Caco-2 (cell line): ENCODE measurements around the gene TEX51. TPM values are rescaled to one million over a fixed set of nuclear protein-coding genes. Genes with fewer than 3 reads are reported as not detected.

Experiments
- BruUV-seq: library from RNA; stranded (reverse); fragments of 400-500 nt; replicated peaks from 2 replicates; lab custom pipeline; 2021; lab: Mats Ljungman, UMichigan
- CTCF ChIA-PET: fragments of 300-600 bp; sonication (Branson Sonifier 250); formaldehyde crosslinking; loops from one replicate; lab custom pipeline; 2022; ENCODE audit warnings: antibody characterized with exemption; lab: Charles Lee
- POLR2A ChIA-PET: fragments of 300-600 bp; sonication (Branson Sonifier 250); formaldehyde crosslinking; loops from one replicate; lab custom pipeline; 2022; ENCODE audit warnings: antibody characterized with exemption; lab: Charles Lee
- DNase-seq, 2 experiments: peaks; one replicate each; pipeline versions ENCODE4 v3.0.0 to v3.0.0-alpha.2; 2020 to 2022
- H3K27me3 ChIP-seq: replicated peaks from 2 replicates; pipeline ENCODE4 v1.6.0; 2011; ENCODE audit warnings: low read length; ENCODE audit not compliant: control insufficient read depth, insufficient read depth
- H3K36me3 ChIP-seq: 2 replicates; pipeline ENCODE4 v1.5.1; 2011; ENCODE audit warnings: low read length; ENCODE audit not compliant: control insufficient read depth, insufficient read depth
- H3K4me1 ChIP-seq: fragments of 250-450 bp; sonication (Bioruptor Pico); 2 replicates; pipeline ENCODE4 v1.5.1; 2020; ENCODE audit warnings: mild to moderate bottlenecking
- H3K4me3 ChIP-seq: 2 replicates; pipeline ENCODE4 v1.5.1; 2011; ENCODE audit warnings: low read depth, mild to moderate bottlenecking, control low read depth, low read length
- H3K9me3 ChIP-seq: fragments of 250-450 bp; sonication (Bioruptor Pico); 2 replicates; pipeline ENCODE4 v1.5.1; 2020; ENCODE audit warnings: mild to moderate bottlenecking, moderate library complexity
- H3K27ac Mint-ChIP-seq: one replicate; pipeline ENCODE4 v1.8.0; 2022; ENCODE audit warnings: mixed read lengths; ENCODE audit not compliant: unreplicated experiment
- H3K27me3 Mint-ChIP-seq: one replicate; pipeline ENCODE4 v1.8.0; 2022; ENCODE audit warnings: mixed read lengths; ENCODE audit not compliant: insufficient read depth, unreplicated experiment
- H3K36me3 Mint-ChIP-seq: one replicate; pipeline ENCODE4 v1.8.0; 2022; ENCODE audit warnings: mild to moderate bottlenecking, mixed read lengths; ENCODE audit not compliant: insufficient read depth, unreplicated experiment
- H3K4me1 Mint-ChIP-seq: one replicate; pipeline ENCODE4 v1.8.0; 2022; ENCODE audit warnings: low read depth, mixed read lengths; ENCODE audit not compliant: unreplicated experiment
- H3K4me3 Mint-ChIP-seq: one replicate; pipeline ENCODE4 v1.8.0; 2022; ENCODE audit warnings: mild to moderate bottlenecking, moderate library complexity, mixed read lengths; ENCODE audit not compliant: unreplicated experiment
- H3K9me3 Mint-ChIP-seq: one replicate; pipeline ENCODE4 v1.8.0; 2022; ENCODE audit warnings: mixed read lengths; ENCODE audit not compliant: unreplicated experiment
- CTCF ChIP-seq, 2 experiments: fragments of 200-600 bp in 1 of 2; IDR thresholded peaks; 1 replicate in 1 of 2; 2 replicates in 1 of 2; pipeline versions ENCODE4 v1.5.1 to v1.8.0; 2011 to 2022; ENCODE audit warnings: antibody characterized with exemption in 1 of 2, control low read depth in 1 of 2, inconsistent platforms in 1 of 2, low read depth in 1 of 2, low read length in 1 of 2, mild to moderate bottlenecking in 1 of 2, moderate library complexity in 1 of 2; ENCODE audit not compliant: insufficient read depth in 1 of 2, severe bottlenecking in 1 of 2, unreplicated experiment in 1 of 2
- intact Hi-C: fragments of 100-400 bp; cut with micrococcal nuclease; formaldehyde crosslinking; loops from one replicate; pipeline ENCODE4 v1.10.0; 2022; ENCODE audit not compliant: unreplicated experiment
- total RNA-seq: library from RNA; stranded (reverse); gene quantifications from 2 replicates; pipeline ENCODE4 v1.2.3, GENCODE V29; 2022

Gene TEX51
- total RNA-seq, 1 experiment from 2014 or later, result not detected

GRCh38 chr2:126883666-126884040 lies 15.0 kb upstream of the TEX51 start:
- no peaks in the 10 kb centered on the region for H3K4me1 Mint-ChIP-seq
- intact Hi-C loops, result no loop called here
- H3K4me3 Mint-ChIP-seq, result no peak overlapping the region
- Histone ChIP-seq H3K27me3 (no peaks in the 10 kb centered on the region), H3K4me3 (no peak overlapping the region), H3K9me3 (no peaks in the 10 kb centered on the region), H3K4me1 (no peaks in the 10 kb centered on the region), H3K36me3 (no peaks in the 10 kb centered on the region)
- CTCF ChIA-PET, result interaction anchor here (0.6 kb wide), 1 partner anchor 519 kb away, joined by 3 read pairs; no protein-coding TSS in a partner anchor
- no peak for DNase-seq
- H3K36me3 Mint-ChIP-seq, result no peaks in the 10 kb centered on the region
- no peaks in the 10 kb centered on the region for H3K9me3 Mint-ChIP-seq
- POLR2A ChIA-PET, result no interaction called here
- TF ChIP-seq CTCF (IDR thresholded peaks at IDR 0.05; ENCODE audit: insufficient read depth in 1 of 2, low read depth in 1 of 2, low read length in 1 of 2, severe bottlenecking in 1 of 2, unreplicated experiment in 1 of 2), result no peak
- no TSS peak for BruUV-seq
- H3K27me3 Mint-ChIP-seq, result no peaks in the 10 kb centered on the region
- H3K27ac Mint-ChIP-seq, result no peak overlapping the region

DNA sequence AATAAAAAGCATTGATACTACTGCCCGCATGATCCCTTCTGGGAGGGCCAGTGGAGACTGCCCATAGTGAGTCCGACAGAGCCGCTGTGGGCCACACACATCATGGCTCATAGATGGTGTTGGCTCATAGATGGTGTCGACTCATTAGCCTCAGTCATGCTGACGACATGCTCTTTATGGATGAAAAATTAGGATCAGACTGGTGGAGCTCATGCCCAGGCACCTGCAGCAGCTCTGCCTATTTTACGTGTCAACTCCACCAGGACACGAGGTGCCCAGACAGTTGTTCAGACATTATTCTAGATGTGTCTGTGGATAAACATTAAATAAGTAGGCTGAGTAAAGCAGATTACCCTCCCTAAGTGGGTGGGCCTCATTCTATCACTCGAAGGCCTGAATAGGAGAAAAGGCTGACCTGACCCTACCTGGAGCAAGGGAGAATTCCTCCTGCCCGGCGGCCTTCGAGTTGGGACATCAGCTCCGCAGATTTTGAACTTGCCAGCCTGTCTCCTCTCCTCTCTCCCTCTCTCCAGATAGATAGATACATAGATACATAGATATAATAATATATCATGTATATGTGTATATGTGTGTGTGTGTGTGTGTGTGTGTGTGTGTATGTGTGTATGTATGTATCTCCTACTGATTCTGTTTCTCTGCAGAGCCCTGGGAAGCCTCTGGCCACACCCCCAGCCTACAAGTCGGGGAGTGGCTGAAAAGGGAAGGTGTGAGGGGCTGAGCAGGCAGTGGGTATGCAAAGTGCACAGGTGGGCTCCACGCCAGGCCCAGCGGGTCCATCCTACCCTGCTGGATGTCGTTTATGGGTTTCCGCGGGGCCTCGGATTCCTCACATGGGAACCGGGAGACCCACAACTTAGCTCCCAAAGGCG lies 13.6 kb upstream of the TEX51 start:
- H3K36me3 ChIP-seq, result no peaks in the 10 kb centered on the region
- H3K27me3 Mint-ChIP-seq, result no peaks in the 10 kb centered on the region
- intact Hi-C loops, result no loop called here
- no peaks in the 10 kb centered on the region for H3K27me3 ChIP-seq
- H3K27ac Mint-ChIP-seq, result no peak overlapping the region
- H3K4me3 ChIP-seq, result no peak overlapping the region
- no peak for TF ChIP-seq CTCF (IDR thresholded peaks at IDR 0.05; ENCODE audit: insufficient read depth in 1 of 2, low read depth in 1 of 2, low read length in 1 of 2, severe bottlenecking in 1 of 2, unreplicated experiment in 1 of 2)
- no peak overlapping the region for H3K4me3 Mint-ChIP-seq
- no peak for DNase-seq
- H3K4me1 Mint-ChIP-seq, result no peaks in the 10 kb centered on the region
- no peaks in the 10 kb centered on the region for H3K4me1 ChIP-seq
- H3K9me3 Mint-ChIP-seq, result no peaks in the 10 kb centered on the region
- ChIA-PET CTCF (no interaction called here), POLR2A (no interaction called here)
- no peaks in the 10 kb centered on the region for H3K9me3 ChIP-seq
- BruUV-seq, result no TSS peak
- H3K36me3 Mint-ChIP-seq, result no peaks in the 10 kb centered on the region

GRCh38 chr2:126885751-126886210 lies 12.9 kb upstream of the TEX51 start:
- no peak for DNase-seq
- no TSS peak for BruUV-seq
- intact Hi-C loops, result no loop called here
- Mint-ChIP-seq H3K36me3 (no peaks in the 10 kb centered on the region), H3K4me3 (no peak overlapping the region), H3K4me1 (no peaks in the 10 kb centered on the region), H3K9me3 (no peaks in the 10 kb centered on the region), H3K27me3 (no peaks in the 10 kb centered on the region), H3K27ac (no peak overlapping the region)
- Histone ChIP-seq H3K4me1 (no peaks in the 10 kb centered on the region), H3K36me3 (no peaks in the 10 kb centered on the region), H3K9me3 (no peaks in the 10 kb centered on the region), H3K27me3 (no peaks in the 10 kb centered on the region), H3K4me3 (no peak overlapping the region)
- CTCF ChIA-PET, result no interaction called here
- no peak for TF ChIP-seq CTCF (IDR thresholded peaks at IDR 0.05; ENCODE audit: insufficient read depth in 1 of 2, low read depth in 1 of 2, low read length in 1 of 2, severe bottlenecking in 1 of 2, unreplicated experiment in 1 of 2)
- POLR2A ChIA-PET, result no interaction called here
